GM18909 (cell line): ENCODE measurements around the gene DMPK.
"Not testable (repeated sequence)": the region's sequence is repeated elsewhere in the genome, so short reads cannot be mapped to it uniquely, and the experiment has no call there.

Source experiments
- ATAC-seq: cut with Tn5 transposase; IDR thresholded peaks from one replicate; pipeline ENCODE4 v1.9.1; 2021; ENCODE audit warnings: mild to moderate bottlenecking; ENCODE audit not compliant: unreplicated experiment, poor library complexity

Gene DMPK

GRCh38 chr19:45753548-45753947 lies 28.7 kb downstream of the DMPK start:
- no peak for ATAC-seq

GRCh38 chr19:45752639-45753038 lies 29.7 kb downstream of the DMPK start:
- ATAC-seq: no peak

- ATAC-seq: not testable (repeated sequence)
Measured at GRCh38 chr19:45751483-45751882, 30.8 kb downstream of the DMPK start.

- no peak for ATAC-seq
Measured at GRCh38 chr19:45747513-45747912, 34.8 kb downstream of the DMPK start.

DNA sequence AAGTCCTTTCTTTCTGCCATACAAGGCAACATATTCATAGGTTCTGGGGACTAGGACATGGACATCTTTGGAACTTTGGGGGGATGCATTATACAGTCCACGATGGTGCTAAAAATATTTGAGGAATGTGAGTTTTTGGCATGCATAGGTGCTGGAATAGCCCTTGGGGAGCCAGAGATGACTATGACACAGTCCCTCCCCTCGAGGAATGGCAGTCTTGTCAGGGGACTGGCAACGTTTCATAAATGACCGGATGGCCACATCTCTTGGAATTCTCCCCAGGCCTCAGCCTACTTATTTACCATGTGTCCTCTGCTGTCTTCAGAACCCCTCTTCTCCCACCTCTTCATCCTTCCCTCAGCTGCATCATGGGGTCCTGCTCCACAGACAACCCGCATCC lies 35.4 kb downstream of the DMPK start:
- no peak for ATAC-seq

- no peak for ATAC-seq
Measured at GRCh38 chr19:45745606-45746005, 36.7 kb downstream of the DMPK start.

DNA sequence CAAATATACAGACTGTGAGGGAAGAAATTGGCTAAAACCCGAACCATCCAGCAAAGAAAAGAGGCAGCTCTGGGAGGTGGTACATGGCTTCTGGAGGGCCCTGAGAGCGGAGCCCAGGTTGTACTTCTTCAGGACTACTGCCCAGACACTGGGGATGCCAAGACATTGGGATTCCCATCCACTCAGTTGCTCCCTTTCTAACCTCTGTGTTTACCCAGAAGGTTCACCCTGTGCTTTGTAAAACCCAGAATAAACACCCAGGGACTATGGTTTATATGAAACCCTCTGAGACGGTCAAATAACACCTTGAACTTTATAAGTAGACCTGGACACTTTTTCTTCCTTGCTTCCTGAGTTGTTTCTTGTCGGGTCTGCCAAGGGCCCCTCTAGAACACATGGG lies 39.3 kb downstream of the DMPK start:
- ATAC-seq: no peak

- no peak for ATAC-seq
Measured at GRCh38 chr19:45739498-45740439, 42.5 kb downstream of the DMPK start.

DNA sequence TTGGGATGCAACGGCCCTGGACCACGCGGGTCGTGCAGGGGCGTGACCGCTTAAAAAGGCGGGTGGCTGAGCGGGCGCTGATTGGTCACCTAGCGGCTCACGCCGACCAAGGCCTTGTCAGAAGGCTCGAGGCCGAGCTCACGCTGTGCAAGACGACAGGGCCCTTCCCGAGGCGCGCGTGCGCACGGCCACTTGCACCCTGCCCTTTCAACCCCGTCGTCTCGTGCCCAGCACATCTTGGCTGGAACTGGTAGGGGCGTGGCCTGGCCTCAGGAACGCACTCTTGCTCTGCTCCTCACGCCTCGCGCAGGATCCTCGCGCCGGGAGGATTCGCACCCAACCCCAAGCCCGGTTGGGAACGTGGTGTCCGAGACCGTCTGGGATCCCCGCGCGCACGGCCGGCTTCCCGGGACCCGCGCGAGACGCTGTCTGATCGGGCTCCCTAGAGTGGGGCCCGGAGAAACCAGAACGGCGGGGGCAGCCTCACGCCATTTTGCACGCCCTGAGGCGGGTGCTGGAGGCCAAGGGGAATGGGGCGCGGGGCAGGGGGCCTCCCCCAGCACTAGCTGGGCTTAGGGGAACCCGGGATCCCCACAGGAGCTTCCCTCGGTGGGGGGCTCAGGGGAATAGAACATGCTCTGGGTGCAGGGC lies 49.0 kb downstream of the DMPK start, which contains the start of gene MEIOSIN:
Gene MEIOSIN (plus strand): TSS at position 280 of the 651 bp plus-strand sequence. CDS start 1,938 bp downstream, outside the sequence.
- ATAC-seq: no peak

GRCh38 chr19:45730368-45731288 lies 51.7 kb downstream of the DMPK start, which contains the start of gene FBXO46:
Gene FBXO46 (minus strand): TSS chr19:45730896. CDS start chr19:45713495, 17,401 bp downstream.
- ATAC-seq: peak; percentile 90

DNA sequence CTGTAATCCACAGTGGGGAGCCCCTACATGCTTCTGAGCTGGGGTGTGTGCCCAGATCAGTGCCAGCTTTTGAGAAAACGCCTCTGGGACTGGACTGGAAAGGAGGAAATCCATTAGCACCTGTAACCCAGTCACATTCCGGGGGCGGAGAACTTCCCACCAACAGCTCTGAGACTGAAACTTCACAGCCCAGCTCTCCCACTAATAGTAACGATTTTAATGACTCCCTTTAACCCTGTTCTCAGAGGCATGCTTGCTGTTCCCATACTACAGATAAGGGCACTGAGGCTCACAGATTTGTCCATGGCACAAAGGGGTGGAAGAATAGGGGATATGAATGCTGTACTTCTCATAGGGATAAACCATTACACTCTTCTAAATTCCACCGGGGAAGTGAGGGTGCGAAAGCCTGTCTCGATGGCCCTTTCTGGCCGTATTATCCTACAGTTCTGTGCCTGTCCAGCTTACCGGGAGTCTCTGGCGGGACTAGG lies 52.4 kb downstream of the DMPK start:
- ATAC-seq: no peak

DNA sequence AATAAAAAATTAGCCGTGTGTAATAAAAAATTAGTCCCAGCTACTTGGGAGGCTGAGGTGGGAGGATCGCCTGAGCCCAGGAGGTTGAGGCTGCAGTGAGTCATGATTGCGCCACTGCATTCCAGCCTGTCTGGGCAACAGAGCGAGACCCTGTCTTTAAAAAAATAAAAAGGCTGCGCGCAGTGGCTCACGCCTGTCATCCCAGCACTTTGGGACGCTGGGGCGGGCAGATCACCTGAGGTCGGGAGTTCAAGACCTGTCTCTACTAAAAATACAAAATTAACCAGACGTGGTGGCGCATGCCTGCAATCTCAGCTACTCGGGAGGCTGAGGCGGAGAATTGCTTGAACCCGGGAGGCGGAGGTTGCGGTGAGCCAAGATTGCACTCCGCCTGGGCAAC lies 53.6 kb downstream of the DMPK start:
- not testable (repeated sequence) for ATAC-seq

DNA sequence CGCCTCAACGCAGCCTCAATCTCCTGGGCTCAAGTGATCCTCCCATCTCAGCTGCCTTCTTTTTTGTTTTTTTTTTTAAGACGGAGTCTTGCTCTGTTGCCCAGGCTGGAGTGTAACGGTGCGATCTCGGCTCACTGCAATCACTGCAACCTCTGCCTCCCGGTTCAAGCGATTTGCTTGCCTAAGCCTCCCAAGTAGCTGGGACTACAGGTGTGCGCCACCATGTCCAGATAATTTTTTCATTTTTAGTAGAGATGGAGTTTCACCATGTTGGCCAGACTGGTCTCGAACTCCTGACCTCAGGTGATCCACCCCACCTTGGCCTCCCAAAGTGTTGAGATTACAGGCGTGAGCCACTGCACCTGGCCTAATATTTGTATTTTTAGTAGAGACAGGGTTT lies 62.2 kb downstream of the DMPK start:
- ATAC-seq: not testable (repeated sequence)
